ENCODE measurements around the gene CUL2.

The CUL2 gene

GRCh38 chr10:34969171-34969570, 121.0 kb downstream of the CUL2 start:
- no peak overlapping the region for H3K27ac ChIP-seq
- ChIA-PET POLR2A (ENCODE audit: low non-redundant PET) (no interaction called here), CTCF (no interaction called here)
- no peak for DNase-seq (ENCODE audit: low spot score)
- TF ChIP-seq, protein P1, sequence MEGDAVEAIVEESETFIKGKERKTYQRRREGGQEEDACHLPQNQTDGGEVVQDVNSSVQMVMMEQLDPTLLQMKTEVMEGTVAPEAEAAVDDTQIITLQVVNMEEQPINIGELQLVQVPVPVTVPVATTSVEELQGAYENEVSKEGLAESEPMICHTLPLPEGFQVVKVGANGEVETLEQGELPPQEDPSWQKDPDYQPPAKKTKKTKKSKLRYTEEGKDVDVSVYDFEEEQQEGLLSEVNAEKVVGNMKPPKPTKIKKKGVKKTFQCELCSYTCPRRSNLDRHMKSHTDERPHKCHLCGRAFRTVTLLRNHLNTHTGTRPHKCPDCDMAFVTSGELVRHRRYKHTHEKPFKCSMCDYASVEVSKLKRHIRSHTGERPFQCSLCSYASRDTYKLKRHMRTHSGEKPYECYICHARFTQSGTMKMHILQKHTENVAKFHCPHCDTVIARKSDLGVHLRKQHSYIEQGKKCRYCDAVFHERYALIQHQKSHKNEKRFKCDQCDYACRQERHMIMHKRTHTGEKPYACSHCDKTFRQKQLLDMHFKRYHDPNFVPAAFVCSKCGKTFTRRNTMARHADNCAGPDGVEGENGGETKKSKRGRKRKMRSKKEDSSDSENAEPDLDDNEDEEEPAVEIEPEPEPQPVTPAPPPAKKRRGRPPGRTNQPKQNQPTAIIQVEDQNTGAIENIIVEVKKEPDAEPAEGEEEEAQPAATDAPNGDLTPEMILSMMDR (conservative IDR thresholded peaks at IDR 0.05; ENCODE audit: low read depth), result no peak

GRCh38 chr10:34967335-34967880, 122.7 kb downstream of the CUL2 start:
- ChIA-PET CTCF (no interaction called here), POLR2A (ENCODE audit: low non-redundant PET) (no interaction called here)
- TF ChIP-seq, protein P1 (conservative IDR thresholded peaks at IDR 0.05; ENCODE audit: low read depth), result no peak
- DNase-seq (ENCODE audit: low spot score), result no peak
- no peak overlapping the region for H3K27ac ChIP-seq

GRCh38 chr10:34966451-34966850, 123.7 kb downstream of the CUL2 start:
- TF ChIP-seq, protein P1 (conservative IDR thresholded peaks at IDR 0.05; ENCODE audit: low read depth), result no peak
- POLR2A ChIA-PET (ENCODE audit: low non-redundant PET), result no interaction called here
- DNase-seq (ENCODE audit: low spot score), result no peak
- CTCF ChIA-PET, result interaction anchor here (0.6 kb wide), 1 partner anchor 336 kb away, joined by 3 read pairs; no protein-coding TSS in a partner anchor
- H3K27ac ChIP-seq, result no peak overlapping the region

GRCh38 chr10:34966040-34966439, 124.1 kb downstream of the CUL2 start:
- TF ChIP-seq, protein P1 (conservative IDR thresholded peaks at IDR 0.05; ENCODE audit: low read depth), result no peak
- DNase-seq (ENCODE audit: low spot score), result no peak
- CTCF ChIA-PET, result interaction anchor here (0.6 kb wide), 1 partner anchor 335 kb away, joined by 3 read pairs; no protein-coding TSS in a partner anchor
- no peak overlapping the region for H3K27ac ChIP-seq
- POLR2A ChIA-PET (ENCODE audit: low non-redundant PET), result no interaction called here

GRCh38 chr10:34964166-34964800, 125.9 kb downstream of the CUL2 start:
- ChIA-PET CTCF (interaction anchor here (0.6 kb wide), 1 partner anchor 79 kb away, joined by 3 read pairs; no protein-coding TSS in a partner anchor), POLR2A (ENCODE audit: low non-redundant PET) (no interaction called here)
- TF ChIP-seq, protein P1 (conservative IDR thresholded peaks at IDR 0.05; ENCODE audit: low read depth), result no peak

DNA sequence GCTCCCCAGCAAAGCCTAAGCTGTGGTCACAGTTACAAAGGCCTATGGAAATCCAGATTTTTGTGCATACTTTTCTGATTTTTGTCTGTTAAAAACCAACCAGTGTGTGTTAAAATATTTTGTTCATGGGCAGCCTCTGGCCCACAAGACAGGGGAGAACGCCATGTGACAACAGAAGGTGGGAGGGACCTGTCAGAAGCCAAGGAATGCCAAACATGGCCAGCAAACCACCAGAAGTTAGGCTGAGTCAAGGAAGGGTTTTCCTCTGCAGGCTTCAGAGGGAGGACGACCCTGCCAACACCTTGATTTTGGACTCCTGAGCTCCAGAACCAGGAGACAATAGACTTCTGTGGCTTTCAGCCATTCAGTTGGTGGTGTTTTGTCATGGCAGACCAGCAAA, 127.3 kb downstream of the CUL2 start:
- no peak for DNase-seq (ENCODE audit: low spot score)
- POLR2A ChIA-PET (ENCODE audit: low non-redundant PET), result no interaction called here
- no peak overlapping the region for H3K27ac ChIP-seq
- CTCF ChIA-PET, result interaction anchor here (0.6 kb wide), 1 partner anchor 524 kb away, joined by 3 read pairs; no protein-coding TSS in a partner anchor
- TF ChIP-seq, protein P1 (conservative IDR thresholded peaks at IDR 0.05; ENCODE audit: low read depth), result no peak

More at GRCh38 chr10:34964166-34964800, 125.9 kb downstream of the CUL2 start:
- H3K27ac ChIP-seq, result no peak overlapping the region
- no peak for DNase-seq (ENCODE audit: low spot score)

All from RWPE1 (cell line).